Endothelial cell of umbilical vein (primary cell): ENCODE data around the gene VTI1A. TPM values are rescaled to one million over a fixed set of nuclear protein-coding genes. Genes with fewer than 3 reads are reported as not detected.

Experiments used
- BruUV-seq: library from RNA; stranded (reverse); fragments of 400-500 nt; replicated peaks from 2 replicates; lab custom pipeline; 2021; lab: Mats Ljungman, UMichigan
- CTCF ChIA-PET: fragments of 300-600, 350-600 bp; sonication (Branson Sonifier 250); formaldehyde crosslinking; loops from one replicate; lab custom pipeline; 2021; ENCODE audit warnings: antibody characterized with exemption, inconsistent platforms; lab: Charles Lee
- POLR2A ChIA-PET: fragments of 300-600, 350-600 bp; sonication (Branson Sonifier 250); formaldehyde crosslinking; loops from one replicate; lab custom pipeline; 2021; ENCODE audit warnings: antibody characterized with exemption, inconsistent platforms; lab: Charles Lee
- DNase-seq: peaks from one replicate; pipeline ENCODE4 v3.0.0-alpha.2; 2011; ENCODE audit warnings: low read depth, low spot score
- FAIRE-seq: peaks from 2 replicates; lab custom pipeline; 2011; peaks lifted over from hg19 to GRCh38; lab: Jason Lieb, UNC
- H2AFZ ChIP-seq: 2 replicates; pipeline ENCODE4 v1.6.0; 2012; ENCODE audit warnings: low read depth, low read length, control low read depth, inconsistent platforms
- H3K27ac ChIP-seq: 2 replicates; pipeline ENCODE4 v1.5.1; 2011; ENCODE audit warnings: low read depth, mild to moderate bottlenecking, control low read depth, low read length, moderate library complexity; ENCODE audit not compliant: insufficient read depth
- H3K27me3 ChIP-seq, 2 experiments: 2 replicates each; pipeline versions ENCODE4 v1.6.0 to v1.6.1; 2011; ENCODE audit warnings: low read length in 2 of 2, mixed read lengths in 1 of 2; ENCODE audit not compliant: control insufficient read depth in 2 of 2, insufficient read depth in 2 of 2
- H3K36me3 ChIP-seq, 2 experiments: 2 replicates in 1 of 2; 3 replicates in 1 of 2; pipeline ENCODE4 v1.5.1; 2011; ENCODE audit warnings: low read length in 2 of 2, mild to moderate bottlenecking in 1 of 2, moderate library complexity in 1 of 2; ENCODE audit not compliant: control insufficient read depth in 2 of 2, insufficient read depth in 2 of 2; ENCODE audit errors: extremely low read depth in 1 of 2
- H3K4me1 ChIP-seq: 3 replicates; pipeline ENCODE4 v1.5.1; 2011; ENCODE audit warnings: mild to moderate bottlenecking, low read length; ENCODE audit not compliant: control insufficient read depth, insufficient read depth; ENCODE audit errors: extremely low read depth
- H3K4me2 ChIP-seq: 2 replicates; pipeline ENCODE4 v1.6.1; 2011; ENCODE audit warnings: low read length, control low read depth, mixed read lengths; ENCODE audit not compliant: insufficient read depth
- H3K4me3 ChIP-seq, 3 experiments: fragments of 200-600 bp in 1 of 3; sonication (generic), shearing (Covaris generic) in 1 of 3; replicated peaks in 1 of 3; 2 replicates each; pipeline ENCODE4 v1.5.1; 2011 to 2016; ENCODE audit warnings: control low read depth in 3 of 3, low read length in 3 of 3, mild to moderate bottlenecking in 2 of 3, inconsistent platforms in 1 of 3, low read depth in 1 of 3, moderate library complexity in 1 of 3; ENCODE audit not compliant: insufficient read depth in 1 of 3
- H3K79me2 ChIP-seq: 2 replicates; pipeline ENCODE4 v1.6.0; 2012; ENCODE audit warnings: low read length, inconsistent platforms; ENCODE audit not compliant: control insufficient read depth, insufficient read depth
- H3K9ac ChIP-seq: replicated peaks from 2 replicates; pipeline ENCODE3; 2011; ENCODE audit warnings: low read length, control low read depth; ENCODE audit not compliant: insufficient read depth; ENCODE audit errors: extremely low read depth
- H3K9me1 ChIP-seq: replicated peaks from 3 replicates; pipeline ENCODE4 v1.6.0; 2011; ENCODE audit warnings: mild to moderate bottlenecking, low read length; ENCODE audit not compliant: control insufficient read depth, insufficient read depth; ENCODE audit errors: extremely low read depth
- H3K9me3 ChIP-seq: replicated peaks from 2 replicates; pipeline ENCODE4 v1.5.1; 2012; ENCODE audit warnings: low read length, inconsistent platforms; ENCODE audit not compliant: control insufficient read depth, insufficient read depth
- H4K20me1 ChIP-seq: replicated peaks from 2 replicates; pipeline ENCODE3; 2011; ENCODE audit warnings: mild to moderate bottlenecking, low read length; ENCODE audit not compliant: control insufficient read depth, insufficient read depth; ENCODE audit errors: extremely low read depth
- FOS ChIP-seq: IDR thresholded peaks from 2 replicates; pipeline ENCODE4 v1.6.1; 2011; ENCODE audit warnings: mild to moderate bottlenecking, low read length, moderate library complexity, borderline replicate concordance; ENCODE audit not compliant: insufficient read depth
- GATA2 ChIP-seq: IDR thresholded peaks from 2 replicates; pipeline ENCODE4 v1.7.0; 2011; ENCODE audit warnings: low read depth, mild to moderate bottlenecking, moderate library complexity, mixed read lengths, low read length; ENCODE audit not compliant: insufficient read length, insufficient read depth
- JUN ChIP-seq: IDR thresholded peaks from 2 replicates; pipeline ENCODE4 v1.6.1; 2011; ENCODE audit warnings: borderline replicate concordance, low read depth; ENCODE audit not compliant: insufficient read length, insufficient read depth
- MYC ChIP-seq: IDR thresholded peaks from one replicate; pipeline ENCODE4 v1.6.1; 2011; ENCODE audit warnings: mild to moderate bottlenecking, low read depth, low read length
- dilution Hi-C: fragments of 300-500 bp; cut with MboI; formaldehyde crosslinking; loops from one replicate; pipeline ENCODE4 v1.15.0; 2019; ENCODE audit warnings: low sequenced_read_pairs; ENCODE audit not compliant: extremely low pct_ligation_motif_present
- intact Hi-C: fragments of 100-400 bp; cut with micrococcal nuclease; formaldehyde crosslinking; loops from one replicate; pipeline ENCODE4 v1.10.0; 2022
- polyA plus RNA-seq, 4 experiments: library from polyadenylated mRNA; depleted of rRNA in 3 of 4; stranded (reverse) in 3 of 4; unstranded in 1 of 4; fragments of >200 nt; gene quantifications; 2 replicates each; pipeline versions ENCODE4 v1.2.1 to v1.2.3, GENCODE V29; 2011 to 2012; ENCODE audit warnings: missing spikeins in 1 of 4
- total RNA-seq: library from RNA; stranded (reverse); gene quantifications from 2 replicates; pipeline ENCODE4 v1.2.3, GENCODE V29; 2021
- TF ChIP-seq, protein P1 (sequence below): IDR thresholded peaks from 2 replicates; pipeline ENCODE4 v1.6.1; 2011; ENCODE audit not compliant: insufficient read depth, insufficient read length
- TF ChIP-seq, protein P2 (sequence below), 2 donors: IDR thresholded peaks; 1 replicate in 1 of 2; 2 replicates in 1 of 2; pipeline ENCODE4 v1.5.1; 2011; ENCODE audit warnings: low read length in 2 of 2, mild to moderate bottlenecking in 2 of 2, moderate library complexity in 2 of 2, control low read depth in 1 of 2, inconsistent platforms in 1 of 2, low read depth in 1 of 2; ENCODE audit not compliant: insufficient read depth in 1 of 2; ENCODE audit errors: extremely low read depth in 1 of 2

Gene VTI1A
- total and polyA plus RNA-seq, 2 donors (not counting 3 experiments of a cell fraction or from before 2014, with no cell fraction given) = 10.8 to 35.6 TPM

DNA sequence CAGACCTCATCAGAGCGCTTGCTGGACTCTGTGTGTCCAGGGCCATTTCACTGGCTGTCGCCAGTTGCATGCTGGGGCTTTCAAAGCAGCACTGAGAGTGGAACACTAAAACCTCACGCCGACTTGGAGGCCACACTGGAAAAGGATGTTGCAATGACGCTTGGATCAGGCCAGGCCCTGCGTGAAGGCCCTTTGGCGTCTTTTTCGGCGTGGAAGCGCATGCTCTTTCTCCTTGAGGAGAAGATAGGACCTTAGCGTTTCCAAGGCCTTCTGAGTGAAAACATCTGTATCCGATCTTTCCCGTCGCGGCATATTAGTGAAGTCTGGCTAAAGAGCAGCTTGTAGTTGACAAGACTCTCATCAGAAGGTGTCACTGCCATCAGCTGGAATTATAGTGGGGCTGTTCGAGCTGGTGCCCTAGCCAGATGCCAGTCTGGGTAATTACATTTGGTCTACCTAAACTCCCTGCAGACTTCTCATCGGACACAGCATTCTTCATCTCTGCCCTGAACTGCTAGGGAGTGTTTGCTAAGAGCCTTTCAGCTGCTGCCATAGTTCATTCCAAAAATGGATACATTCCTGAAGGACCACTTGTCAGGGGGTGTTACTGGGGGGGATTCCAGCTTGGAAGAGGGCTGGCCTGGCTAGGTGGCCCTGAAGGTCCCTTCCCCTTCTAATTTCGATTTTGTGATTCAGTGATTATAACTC is 335.3 kb downstream of the VTI1A start:
- Histone ChIP-seq H3K27me3 (no peaks in the 10 kb centered on the region), H4K20me1 (no peaks in the 10 kb centered on the region), H3K79me2 (no peaks in the 10 kb centered on the region), H3K4me1 (peaks cover 17% of the 10 kb centered on the region), H2AFZ (no peak overlapping the region), H3K4me3 (no peak overlapping the region), H3K9me3 (no peaks in the 10 kb centered on the region), H3K4me2 (no peak overlapping the region), H3K9ac (no peak overlapping the region), H3K9me1 (no peaks in the 10 kb centered on the region), H3K27ac (no peak overlapping the region), H3K36me3 (no peaks in the 10 kb centered on the region)
- TF ChIP-seq, protein P1, sequence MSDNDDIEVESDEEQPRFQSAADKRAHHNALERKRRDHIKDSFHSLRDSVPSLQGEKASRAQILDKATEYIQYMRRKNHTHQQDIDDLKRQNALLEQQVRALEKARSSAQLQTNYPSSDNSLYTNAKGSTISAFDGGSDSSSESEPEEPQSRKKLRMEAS = no peak
- TF ChIP-seq, protein P2, sequence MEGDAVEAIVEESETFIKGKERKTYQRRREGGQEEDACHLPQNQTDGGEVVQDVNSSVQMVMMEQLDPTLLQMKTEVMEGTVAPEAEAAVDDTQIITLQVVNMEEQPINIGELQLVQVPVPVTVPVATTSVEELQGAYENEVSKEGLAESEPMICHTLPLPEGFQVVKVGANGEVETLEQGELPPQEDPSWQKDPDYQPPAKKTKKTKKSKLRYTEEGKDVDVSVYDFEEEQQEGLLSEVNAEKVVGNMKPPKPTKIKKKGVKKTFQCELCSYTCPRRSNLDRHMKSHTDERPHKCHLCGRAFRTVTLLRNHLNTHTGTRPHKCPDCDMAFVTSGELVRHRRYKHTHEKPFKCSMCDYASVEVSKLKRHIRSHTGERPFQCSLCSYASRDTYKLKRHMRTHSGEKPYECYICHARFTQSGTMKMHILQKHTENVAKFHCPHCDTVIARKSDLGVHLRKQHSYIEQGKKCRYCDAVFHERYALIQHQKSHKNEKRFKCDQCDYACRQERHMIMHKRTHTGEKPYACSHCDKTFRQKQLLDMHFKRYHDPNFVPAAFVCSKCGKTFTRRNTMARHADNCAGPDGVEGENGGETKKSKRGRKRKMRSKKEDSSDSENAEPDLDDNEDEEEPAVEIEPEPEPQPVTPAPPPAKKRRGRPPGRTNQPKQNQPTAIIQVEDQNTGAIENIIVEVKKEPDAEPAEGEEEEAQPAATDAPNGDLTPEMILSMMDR (IDR thresholded peaks at IDR 0.05; ENCODE audit: extremely low read depth in 1 of 2, insufficient read depth in 1 of 2, low read depth in 1 of 2, low read length in 2 of 2) = no peak
- no peak for TF ChIP-seq JUN
- no peak for TF ChIP-seq FOS
- no peak for TF ChIP-seq GATA2
- no peak for TF ChIP-seq MYC
- ChIA-PET POLR2A (no interaction called here), CTCF (no interaction called here)
- FAIRE-seq = no peak
- intact Hi-C loops = no loop called here
- dilution Hi-C loops = no loop called here
- no TSS peak for BruUV-seq
- no peak for DNase-seq
